Measurements from ENCODE around the gene CTBP2. TPM values are rescaled to one million over a fixed set of nuclear protein-coding genes. Genes with fewer than 3 reads are reported as not detected.

CTBP2 gene
- total RNA-seq, 4 donors from 2014 or later: 41.8 to 55.9 (median 47.1) TPM

- H3K27ac ChIP-seq: no peak overlapping the region
- TF ChIP-seq CTCF (IDR thresholded peaks at IDR 0.05): no peak
- TF ChIP-seq POLR2A (IDR thresholded peaks at IDR 0.05): no peak
- intact Hi-C loops (cut with DNase I): no loop called here
- DNase-seq: no peak
- H3K4me3 ChIP-seq: no peak overlapping the region
- peaks cover 0 to 45% (median 0%) of the 10 kb centered on the region in 3 donors for H3K36me3 ChIP-seq
- H3K9me3 ChIP-seq: no peaks in the 10 kb centered on the region
- H3K4me1 ChIP-seq: peaks cover 0 to 28% (median under 1%) of the 10 kb centered on the region in 3 donors
- no peaks in the 10 kb centered on the region for H3K27me3 ChIP-seq
- 88 to 90% methylated on average over 14 of the region's 14 CpGs for WGBS, 2 donors
Observed at GRCh38 chr10:125079091-125079600, 81.2 kb downstream of the CTBP2 start.

- peaks cover 0 to 51% (median 0%) of the 10 kb centered on the region in 3 donors for H3K36me3 ChIP-seq
- DNase-seq: no peak
- whole genome bisulfite sequencing, 2 donors: 68 to 74% methylated on average over 12 to 14 of the region's 14 CpGs
- TF ChIP-seq CTCF (IDR thresholded peaks at IDR 0.05): no peak
- no peak for TF ChIP-seq POLR2A (IDR thresholded peaks at IDR 0.05)
- H3K4me1 ChIP-seq: peaks cover 0 to 10% (median 0%) of the 10 kb centered on the region in 3 donors
- intact Hi-C loops (cut with DNase I): no loop called here
- no peaks in the 10 kb centered on the region for H3K9me3 ChIP-seq
- H3K4me3 ChIP-seq: no peak overlapping the region
- H3K27ac ChIP-seq: peak overlapping the region in 1 of 4 donors; percentile 3
- no peaks in the 10 kb centered on the region for H3K27me3 ChIP-seq
Observed at GRCh38 chr10:125076891-125077541, 83.3 kb downstream of the CTBP2 start.

- peaks cover 0 to 55% (median 0%) of the 10 kb centered on the region in 3 donors for H3K36me3 ChIP-seq
- no peak overlapping the region for H3K4me3 ChIP-seq
- peaks cover 0 to 6% (median 0%) of the 10 kb centered on the region in 3 donors for H3K4me1 ChIP-seq
- DNase-seq: no peak
- H3K27ac ChIP-seq: peak overlapping the region in 2 of 4 donors; percentile 3 to 34
- WGBS, 2 donors: 81 to 85% methylated on average over 13 of the region's 15 CpGs
- no peaks in the 10 kb centered on the region for H3K9me3 ChIP-seq
- intact Hi-C loops (cut with DNase I): no loop called here
- TF ChIP-seq CTCF (IDR thresholded peaks at IDR 0.05): no peak
- no peak for TF ChIP-seq POLR2A (IDR thresholded peaks at IDR 0.05)
- H3K27me3 ChIP-seq: no peaks in the 10 kb centered on the region
Observed at GRCh38 chr10:125076121-125076825, 84.1 kb downstream of the CTBP2 start.

- Histone ChIP-seq H3K27me3 (no peaks in the 10 kb centered on the region), H3K4me3 (no peak overlapping the region), H3K27ac (no peak overlapping the region), H3K4me1 (peaks cover 0 to 6% (median 0%) of the 10 kb centered on the region in 3 donors), H3K9me3 (no peaks in the 10 kb centered on the region), H3K36me3 (peaks cover 0 to 50% (median 0%) of the 10 kb centered on the region in 3 donors)
- DNase-seq: no peak
- intact Hi-C loops (cut with DNase I): no loop called here
- no peak for TF ChIP-seq CTCF (IDR thresholded peaks at IDR 0.05)
- TF ChIP-seq POLR2A (IDR thresholded peaks at IDR 0.05): no peak
Observed at GRCh38 chr10:125073996-125074395, 86.4 kb downstream of the CTBP2 start.

GRCh38 chr10:125072794-125073193, 87.6 kb downstream of the CTBP2 start:
- DNase-seq: no peak
- Histone ChIP-seq H3K4me3 (no peak overlapping the region), H3K9me3 (no peaks in the 10 kb centered on the region), H3K36me3 (peaks cover 0 to 50% (median 0%) of the 10 kb centered on the region in 3 donors), H3K27ac (no peak overlapping the region), H3K4me1 (peaks cover 0 to 10% (median 0%) of the 10 kb centered on the region in 3 donors), H3K27me3 (no peaks in the 10 kb centered on the region)
- intact Hi-C loops (cut with DNase I): no loop called here
- 72 to 76% methylated on average over 4 of the region's 4 CpGs for WGBS, 2 donors
- no peak for TF ChIP-seq CTCF (IDR thresholded peaks at IDR 0.05)
- no peak for TF ChIP-seq POLR2A (IDR thresholded peaks at IDR 0.05)
